ENCODE data around the gene HOXC4. TPM values are rescaled to one million over a fixed set of nuclear protein-coding genes. Genes with fewer than 3 reads are reported as not detected.

Gene HOXC4
- total and polyA plus RNA-seq, 10 of the 15 experiments (the other 5 are each of a cell fraction or from before 2014, with no cell fraction given): 1.0 to 11.4 (median 4.2) TPM

GRCh38 chr12:54038871-54039414 is 14.7 kb upstream of the HOXC4 start:
- in situ Hi-C loops (cut with MboI): no loop called here
- CTCF ChIA-PET: interaction anchor here (1.3 to 1.8 kb wide), 3 partner anchors 153 to 176 kb away, joined by 4 to 5 read pairs (median 5); no protein-coding TSS in a partner anchor
- TF ChIP-seq, protein P1, sequence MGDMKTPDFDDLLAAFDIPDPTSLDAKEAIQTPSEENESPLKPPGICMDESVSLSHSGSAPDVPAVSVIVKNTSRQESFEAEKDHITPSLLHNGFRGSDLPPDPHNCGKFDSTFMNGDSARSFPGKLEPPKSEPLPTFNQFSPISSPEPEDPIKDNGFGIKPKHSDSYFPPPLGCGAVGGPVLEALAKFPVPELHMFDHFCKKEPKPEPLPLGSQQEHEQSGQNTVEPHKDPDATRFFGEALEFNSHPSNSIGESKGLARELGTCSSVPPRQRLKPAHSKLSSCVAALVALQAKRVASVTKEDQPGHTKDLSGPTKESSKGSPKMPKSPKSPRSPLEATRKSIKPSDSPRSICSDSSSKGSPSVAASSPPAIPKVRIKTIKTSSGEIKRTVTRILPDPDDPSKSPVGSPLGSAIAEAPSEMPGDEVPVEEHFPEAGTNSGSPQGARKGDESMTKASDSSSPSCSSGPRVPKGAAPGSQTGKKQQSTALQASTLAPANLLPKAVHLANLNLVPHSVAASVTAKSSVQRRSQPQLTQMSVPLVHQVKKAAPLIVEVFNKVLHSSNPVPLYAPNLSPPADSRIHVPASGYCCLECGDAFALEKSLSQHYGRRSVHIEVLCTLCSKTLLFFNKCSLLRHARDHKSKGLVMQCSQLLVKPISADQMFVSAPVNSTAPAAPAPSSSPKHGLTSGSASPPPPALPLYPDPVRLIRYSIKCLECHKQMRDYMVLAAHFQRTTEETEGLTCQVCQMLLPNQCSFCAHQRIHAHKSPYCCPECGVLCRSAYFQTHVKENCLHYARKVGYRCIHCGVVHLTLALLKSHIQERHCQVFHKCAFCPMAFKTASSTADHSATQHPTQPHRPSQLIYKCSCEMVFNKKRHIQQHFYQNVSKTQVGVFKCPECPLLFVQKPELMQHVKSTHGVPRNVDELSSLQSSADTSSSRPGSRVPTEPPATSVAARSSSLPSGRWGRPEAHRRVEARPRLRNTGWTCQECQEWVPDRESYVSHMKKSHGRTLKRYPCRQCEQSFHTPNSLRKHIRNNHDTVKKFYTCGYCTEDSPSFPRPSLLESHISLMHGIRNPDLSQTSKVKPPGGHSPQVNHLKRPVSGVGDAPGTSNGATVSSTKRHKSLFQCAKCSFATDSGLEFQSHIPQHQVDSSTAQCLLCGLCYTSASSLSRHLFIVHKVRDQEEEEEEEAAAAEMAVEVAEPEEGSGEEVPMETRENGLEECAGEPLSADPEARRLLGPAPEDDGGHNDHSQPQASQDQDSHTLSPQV (IDR thresholded peaks at IDR 0.05): no peak
- TF ChIP-seq KLF5 (IDR thresholded peaks at IDR 0.05; ENCODE audit: partially characterized antibody) (no peak), ATF2 (IDR thresholded peaks at IDR 0.05; ENCODE audit: low read length) (no peak), SMARCA5 (IDR thresholded peaks at IDR 0.05) (no peak), EZH2 (IDR thresholded peaks at IDR 0.05; ENCODE audit: borderline replicate concordance, control insufficient read depth, low read depth, low read length) (no peak), KAT2A (conservative IDR thresholded peaks at IDR 0.05; ENCODE audit: control insufficient read depth, low read depth, low read length) (no peak), EED (IDR thresholded peaks at IDR 0.05; ENCODE audit: low read depth) (no peak), SKIL (IDR thresholded peaks at IDR 0.05; ENCODE audit: low read depth, poor library complexity, severe bottlenecking) (no peak)
- TF ChIP-seq, protein P2, sequence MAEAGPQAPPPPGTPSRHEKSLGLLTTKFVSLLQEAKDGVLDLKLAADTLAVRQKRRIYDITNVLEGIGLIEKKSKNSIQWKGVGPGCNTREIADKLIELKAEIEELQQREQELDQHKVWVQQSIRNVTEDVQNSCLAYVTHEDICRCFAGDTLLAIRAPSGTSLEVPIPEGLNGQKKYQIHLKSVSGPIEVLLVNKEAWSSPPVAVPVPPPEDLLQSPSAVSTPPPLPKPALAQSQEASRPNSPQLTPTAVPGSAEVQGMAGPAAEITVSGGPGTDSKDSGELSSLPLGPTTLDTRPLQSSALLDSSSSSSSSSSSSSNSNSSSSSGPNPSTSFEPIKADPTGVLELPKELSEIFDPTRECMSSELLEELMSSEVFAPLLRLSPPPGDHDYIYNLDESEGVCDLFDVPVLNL (IDR thresholded peaks at IDR 0.05; ENCODE audit: low read depth, low read length): no peak
- TF ChIP-seq, protein P3, sequence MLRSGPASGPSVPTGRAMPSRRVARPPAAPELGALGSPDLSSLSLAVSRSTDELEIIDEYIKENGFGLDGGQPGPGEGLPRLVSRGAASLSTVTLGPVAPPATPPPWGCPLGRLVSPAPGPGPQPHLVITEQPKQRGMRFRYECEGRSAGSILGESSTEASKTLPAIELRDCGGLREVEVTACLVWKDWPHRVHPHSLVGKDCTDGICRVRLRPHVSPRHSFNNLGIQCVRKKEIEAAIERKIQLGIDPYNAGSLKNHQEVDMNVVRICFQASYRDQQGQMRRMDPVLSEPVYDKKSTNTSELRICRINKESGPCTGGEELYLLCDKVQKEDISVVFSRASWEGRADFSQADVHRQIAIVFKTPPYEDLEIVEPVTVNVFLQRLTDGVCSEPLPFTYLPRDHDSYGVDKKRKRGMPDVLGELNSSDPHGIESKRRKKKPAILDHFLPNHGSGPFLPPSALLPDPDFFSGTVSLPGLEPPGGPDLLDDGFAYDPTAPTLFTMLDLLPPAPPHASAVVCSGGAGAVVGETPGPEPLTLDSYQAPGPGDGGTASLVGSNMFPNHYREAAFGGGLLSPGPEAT (IDR thresholded peaks at IDR 0.05; ENCODE audit: low read depth): no peak

More at GRCh38 chr12:54038871-54039414, 14.7 kb upstream of the HOXC4 start:
- intact Hi-C loops (cut with micrococcal nuclease; ENCODE audit: unreplicated experiment): no loop called here
- no peak overlapping the region for H3K4me2 ChIP-seq (ENCODE audit: control insufficient read depth, insufficient read depth)
- no peak overlapping the region for H3K9ac ChIP-seq (ENCODE audit: control insufficient read depth, insufficient read depth, low read length)
- H4K20me1 ChIP-seq (ENCODE audit: control insufficient read depth, insufficient read depth): no peaks in the 10 kb centered on the region
- BruUV-seq (replicated peaks): no TSS peak
- no peaks in the 10 kb centered on the region for H3K79me2 ChIP-seq (ENCODE audit: control insufficient read depth, insufficient read depth, low read length)
- no peak overlapping the region for H3K4me3 ChIP-seq
- H3K27me3 ChIP-seq (replicated peaks in 1 of 2; ENCODE audit: control insufficient read depth in 2 of 2, insufficient read depth in 2 of 2, low read length in 1 of 2): peaks cover 1 to 14% of the 10 kb centered on the region in 2 experiments
- no peak overlapping the region for H3K27ac ChIP-seq (ENCODE audit: control insufficient read depth, insufficient read depth)
- SMC1A ChIA-PET (ENCODE audit: uncharacterized antibody, unreplicated experiment): interaction anchor here (1.2 to 1.6 kb wide), 2 partner anchors 14 to 113 kb away, joined by 3 read pairs; partner anchors contain the start of gene HOXC4
- POLR2A ChIA-PET: interaction anchor here (0.5 to 1.2 kb wide), 2 partner anchors 14 to 32 kb away, joined by 5 to 8 read pairs; partner anchors contain the start of gene HOXC4
- no peaks in the 10 kb centered on the region; the same call in 2 of the 3 replicates for H3K9me3 ChIP-seq (replicated peaks; ENCODE audit: control insufficient read depth, insufficient read depth, low read length)
- WGBS (ENCODE audit: insufficient coverage, insufficient replicate concordance, low lambda C conversion rate, missing lambda C conversion rate): 44% methylated on average over 9 of the region's 9 CpGs
- no peaks in the 10 kb centered on the region for H3K36me3 ChIP-seq (ENCODE audit: control insufficient read depth in 2 of 2, insufficient read depth in 2 of 2, low read length in 1 of 2)
- RAD21 ChIA-PET (ENCODE audit: unreplicated experiment): interaction anchor here (1.2 to 4.2 kb wide), 3 partner anchors 14 to 99 kb away, joined by 3 to 18 read pairs (median 7); partner anchors contain the start of gene HOXC4
- H2AFZ ChIP-seq (ENCODE audit: control insufficient read depth, low read depth, low read length): no peak overlapping the region
- no peaks in the 10 kb centered on the region for H3K4me1 ChIP-seq (ENCODE audit: control insufficient read depth, insufficient read depth, low read length)
- DNase-seq (ENCODE audit: low read depth, low spot score) (no peak), FAIRE-seq (no peak), ATAC-seq (no peak)

Measured in GM12878 (cell line).